Myocyte (in vitro differentiated cells): ENCODE measurements around the gene RAMP1. TPM values are rescaled to one million over a fixed set of nuclear protein-coding genes. Genes with fewer than 3 reads are reported as not detected.
"Not testable (repeated sequence)": the region's sequence is repeated elsewhere in the genome, so short reads cannot be mapped to it uniquely, and the experiment has no call there.

Source experiments
- DNase-seq: peaks from one replicate; pipeline ENCODE4 v3.0.0-alpha.2; 2012; ENCODE audit warnings: low read depth
- polyA plus RNA-seq: library from polyadenylated mRNA; unstranded; fragments of >200 nt; gene quantifications from one replicate; pipeline ENCODE4 v1.2.1, GENCODE V29; 2012; ENCODE audit warnings: missing spikeins
- total RNA-seq: library from RNA; depleted of rRNA; stranded (reverse); fragments of >200 nt; gene quantifications from 2 replicates; pipeline ENCODE4 v1.2.3, GENCODE V29; 2014

Gene RAMP1
- total RNA-seq: 19.5 and 20.9 TPM in 2 replicates
- 133 TPM for polyA plus RNA-seq

GRCh38 chr2:237859533-237860272 is at the start of gene RAMP1:
Gene RAMP1 (plus strand): TSS chr2:237859623. CDS start chr2:237859676, 53 bp downstream.
- peak; percentile 33 for DNase-seq

DNA sequence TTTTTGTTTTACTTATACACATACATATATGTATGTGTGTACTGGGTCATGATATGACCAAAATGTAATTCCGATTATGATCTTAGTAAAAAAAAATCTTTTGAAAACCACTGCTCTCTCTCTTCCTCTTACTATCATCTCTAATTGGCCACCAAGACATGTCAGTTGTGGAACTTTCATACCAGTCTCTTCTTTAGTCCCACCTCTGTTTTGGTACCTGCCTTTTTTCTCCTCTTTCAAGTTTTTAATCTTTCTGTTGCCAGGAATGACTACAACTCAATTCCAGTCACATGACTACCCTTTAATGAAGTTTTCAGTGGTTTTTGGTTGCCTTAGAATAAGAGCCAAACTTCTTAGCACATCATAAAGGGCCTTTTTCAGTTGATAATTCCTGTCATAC is 43.8 kb upstream of the RAMP1 start:
- no peak for DNase-seq

GRCh38 chr2:237816531-237816930 is 42.9 kb upstream of the RAMP1 start:
- DNase-seq: no peak

GRCh38 chr2:237818066-237818473 is 41.4 kb upstream of the RAMP1 start:
- no peak for DNase-seq

DNA sequence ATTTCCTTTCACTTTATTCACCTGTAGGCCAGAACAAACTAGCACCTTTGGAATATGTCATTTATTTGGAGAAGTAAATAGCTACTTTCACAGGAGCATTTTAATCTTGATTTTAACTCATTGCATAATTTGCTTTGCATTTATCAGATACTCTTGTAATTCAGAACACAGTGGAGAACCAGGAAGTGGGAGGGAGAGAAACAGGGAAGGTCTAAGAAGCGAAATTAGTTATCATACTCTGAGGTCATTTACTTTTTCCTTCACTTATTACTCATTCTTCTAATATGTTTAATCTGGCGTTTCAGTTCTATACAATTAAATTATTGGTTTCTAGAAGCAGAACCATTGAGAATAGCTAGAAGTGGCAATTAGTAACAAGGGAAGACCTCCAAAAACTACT is 40.2 kb upstream of the RAMP1 start:
- no peak for DNase-seq

GRCh38 chr2:237820421-237820820 is 39.0 kb upstream of the RAMP1 start:
- DNase-seq: no peak

GRCh38 chr2:237823544-237823943 is 35.9 kb upstream of the RAMP1 start:
- DNase-seq: no peak

- no peak for DNase-seq
These were observed 35.3 kb upstream of the RAMP1 start for GRCh38 chr2:237824085-237824484.

DNA sequence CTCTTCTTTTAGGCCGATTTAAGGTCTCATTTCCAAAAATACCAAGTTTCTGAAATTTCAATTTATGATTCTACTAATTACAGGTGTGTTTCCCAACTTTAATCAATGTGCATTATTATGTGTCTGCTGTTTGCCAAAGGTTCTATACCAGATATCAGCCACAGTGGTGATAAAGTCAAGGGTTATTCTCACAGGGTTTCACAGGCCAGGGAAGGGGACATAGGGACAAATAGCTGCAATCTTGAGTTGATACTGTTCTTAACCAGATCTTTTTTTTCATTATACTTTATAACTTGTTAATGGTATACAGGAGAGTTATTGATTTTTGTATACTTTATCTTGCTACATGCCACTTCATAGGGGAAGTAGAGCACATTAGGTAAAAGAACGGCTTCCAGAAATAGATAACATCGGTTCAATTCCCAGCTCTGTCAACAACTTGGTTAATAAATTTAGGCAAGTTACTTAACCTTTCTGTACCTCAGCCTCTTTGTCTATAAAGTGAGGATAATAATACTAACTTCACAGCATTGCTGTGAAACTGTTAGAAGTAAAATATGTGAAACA is 31.9 kb upstream of the RAMP1 start:
- no peak for DNase-seq

DNA sequence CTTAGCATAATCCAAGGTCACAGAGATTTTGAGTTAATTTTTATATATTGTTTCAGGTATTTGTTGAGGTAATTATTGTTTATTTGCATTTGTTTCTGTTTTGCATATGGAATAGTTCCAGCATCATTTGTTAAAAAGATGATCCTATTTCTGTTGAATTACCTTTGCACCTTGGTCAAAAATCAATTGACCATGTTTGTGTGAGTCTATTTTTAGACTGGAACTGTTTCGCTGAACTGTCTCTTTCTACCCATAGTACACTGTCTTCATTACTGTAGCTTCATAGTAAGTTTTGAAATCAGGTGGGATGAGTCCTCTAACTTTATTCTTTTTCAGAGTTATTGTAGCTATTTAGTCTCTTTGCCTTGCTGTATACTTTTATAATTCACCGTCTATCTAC is 28.9 kb upstream of the RAMP1 start:
- DNase-seq: no peak

GRCh38 chr2:237833546-237833945 is 25.9 kb upstream of the RAMP1 start:
- DNase-seq: no peak

- DNase-seq: no peak
These were observed 24.1 kb upstream of the RAMP1 start for GRCh38 chr2:237835372-237835771.

DNA sequence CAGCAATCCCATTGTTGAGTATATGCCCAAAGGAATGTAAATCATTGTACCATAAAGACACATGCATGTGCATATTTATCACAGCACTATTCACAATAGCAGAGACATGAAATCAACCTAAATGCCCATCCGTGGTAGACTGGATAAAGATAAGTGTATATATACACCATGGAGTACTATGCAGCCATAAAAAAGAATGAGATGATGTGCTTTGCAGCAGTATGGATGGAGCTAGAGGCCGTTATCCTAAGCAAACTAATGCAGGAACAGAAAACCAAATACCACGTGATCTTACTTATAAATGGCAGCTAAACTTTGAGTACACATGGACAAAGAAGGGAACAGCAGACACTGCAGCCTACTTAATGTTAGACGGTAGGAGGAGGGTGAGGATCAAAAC is 18.4 kb upstream of the RAMP1 start:
- DNase-seq: no peak

DNA sequence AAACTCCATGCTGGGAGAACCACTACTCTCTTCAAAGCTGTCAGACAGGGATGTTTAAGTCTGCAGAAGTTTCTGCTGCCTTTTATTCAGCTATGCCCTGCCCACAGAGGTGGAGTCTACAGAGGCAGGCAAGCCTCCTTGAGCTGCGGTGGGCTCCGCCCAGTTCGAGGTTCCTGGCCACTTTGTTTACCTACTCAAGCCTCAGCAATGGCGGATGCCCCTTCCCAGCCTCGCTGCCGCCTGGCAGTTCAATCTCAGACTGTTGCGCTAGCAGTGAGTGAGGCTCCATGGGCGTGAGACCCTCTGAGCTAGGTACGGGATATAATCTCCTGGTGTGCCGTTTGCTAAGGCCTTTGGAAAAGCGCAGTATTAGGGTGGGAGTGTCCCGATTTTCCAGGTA is 10.5 kb upstream of the RAMP1 start:
- not testable (repeated sequence) for DNase-seq

DNA sequence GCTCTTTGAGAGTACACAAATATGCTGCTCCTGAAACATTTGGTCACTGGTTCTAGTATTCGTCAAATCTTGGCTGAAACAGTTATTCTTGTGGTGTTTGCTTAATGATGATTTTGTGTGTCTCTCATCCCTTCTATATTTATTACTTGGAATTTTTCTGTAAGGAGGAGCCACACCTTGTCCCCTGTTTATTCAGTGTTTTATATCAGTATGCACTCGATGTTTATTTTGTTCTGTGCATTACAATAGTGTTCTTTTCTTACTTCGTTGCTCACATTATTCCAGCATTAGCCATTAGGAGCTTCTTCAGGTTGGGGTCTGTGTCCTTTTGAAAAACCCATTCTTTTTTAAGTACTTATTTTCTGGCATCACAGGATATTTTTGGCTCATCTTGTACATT is 5.1 kb upstream of the RAMP1 start:
- no peak for DNase-seq

GRCh38 chr2:237857791-237858190 is 1.6 kb upstream of the RAMP1 start:
- no peak for DNase-seq

DNA sequence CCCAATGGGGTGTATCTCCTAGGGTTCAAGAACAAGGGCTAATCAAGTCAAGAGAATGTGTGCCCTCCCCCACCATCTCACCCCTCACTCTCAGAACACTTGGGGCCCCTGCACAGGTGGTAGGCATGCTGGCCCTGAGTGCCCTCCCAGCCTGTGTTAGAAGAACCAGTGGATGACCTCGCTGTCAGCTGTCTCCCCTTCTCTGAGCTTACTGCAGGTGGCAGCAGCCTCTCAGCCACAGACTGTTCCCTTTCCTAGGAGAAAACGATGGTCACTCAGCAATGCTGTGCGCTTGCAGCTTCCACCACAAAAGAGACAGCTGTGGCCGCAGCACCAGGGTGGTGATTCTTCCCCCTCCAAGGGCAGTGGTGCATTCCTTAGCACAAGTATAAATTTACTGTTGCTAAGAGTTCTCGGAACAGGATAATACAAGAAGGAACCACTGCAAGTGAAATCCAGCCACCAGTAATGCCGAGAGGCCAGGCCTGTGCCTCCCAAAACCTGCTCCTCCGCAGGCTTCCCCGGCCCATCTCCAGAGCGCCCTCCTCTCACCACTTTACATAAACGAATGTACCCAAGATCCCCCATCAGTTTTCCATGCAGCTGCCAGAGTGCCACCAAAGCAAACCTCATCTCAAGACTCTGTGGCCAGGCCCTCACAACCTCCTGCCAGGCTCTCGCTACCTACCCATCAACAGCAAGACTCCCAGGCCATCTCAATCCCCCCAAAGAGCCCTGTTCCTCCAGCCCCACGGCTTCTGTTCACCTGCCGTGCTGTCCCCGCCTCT is 935 bp upstream of the RAMP1 start:
- peak; percentile 98 for DNase-seq

GRCh38 chr2:237859082-237859433 is 365 bp upstream of the RAMP1 start:
- DNase-seq: no peak

DNA sequence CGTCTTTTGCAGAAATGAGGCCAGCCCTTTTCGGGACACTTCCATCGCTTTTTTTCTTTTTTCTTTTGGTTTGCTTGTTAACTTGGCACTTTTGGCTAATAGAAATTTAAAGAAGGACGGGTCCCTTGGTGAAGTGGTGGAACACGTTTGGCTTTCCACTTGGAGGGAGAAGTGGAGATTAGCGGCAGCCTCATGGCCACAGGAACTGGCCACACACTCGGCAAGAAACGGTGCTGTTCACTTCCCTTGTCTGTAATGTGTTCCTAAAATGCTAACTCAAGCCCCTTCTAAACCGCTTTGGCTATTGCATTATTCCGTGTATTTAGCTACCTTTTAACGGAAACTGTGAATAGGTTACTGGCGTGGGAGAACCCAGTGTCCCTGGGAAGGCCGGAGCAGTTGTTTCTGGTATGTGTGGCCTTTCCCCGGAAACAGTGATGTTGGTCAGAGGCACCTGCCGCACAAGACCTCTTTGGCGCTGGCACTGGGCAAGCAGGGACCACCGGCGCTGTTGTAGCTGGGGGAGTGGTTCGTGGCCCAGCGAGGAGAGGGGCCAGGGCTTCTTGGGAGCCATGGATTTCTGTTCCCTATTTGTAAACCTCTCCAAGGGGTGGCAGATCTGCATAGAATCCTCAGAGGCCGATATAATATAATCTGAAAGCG is 981 bp downstream of the RAMP1 start:
- DNase-seq: peak; percentile 22

DNA sequence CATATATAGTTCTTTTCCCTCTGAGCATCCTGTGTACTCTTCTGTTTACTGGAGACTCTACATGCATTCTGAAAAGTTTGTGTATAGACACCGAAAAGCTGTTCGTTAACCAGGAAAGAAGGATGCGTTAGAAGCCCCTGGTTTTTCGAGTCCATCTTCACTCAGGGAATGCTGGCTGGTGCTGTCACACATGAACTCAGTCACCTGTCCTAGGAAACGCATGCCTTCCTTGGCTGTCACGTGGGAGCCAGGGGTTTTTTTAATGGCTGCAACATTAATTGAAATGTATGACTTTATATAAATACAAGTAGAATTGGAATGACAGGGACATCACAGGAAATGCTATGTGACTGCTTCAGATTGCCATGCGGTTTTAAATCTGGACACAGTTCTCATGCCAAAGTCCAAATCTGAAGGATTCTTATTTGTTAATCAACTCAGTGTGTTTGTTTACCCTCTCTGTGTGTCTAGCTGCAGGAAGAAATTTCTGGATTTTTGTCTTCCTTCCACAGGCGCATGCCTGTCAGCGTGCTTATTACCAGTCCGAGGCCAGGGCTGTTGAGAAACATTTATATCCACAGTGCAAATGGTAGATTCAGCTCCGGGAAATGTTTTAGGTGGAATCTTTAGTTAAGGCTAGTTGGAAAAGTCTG is 2.6 kb downstream of the RAMP1 start:
- no peak for DNase-seq

- no peak for DNase-seq
These were observed 3.1 kb downstream of the RAMP1 start for GRCh38 chr2:237862528-237862895.
